CD4-positive, alpha-beta memory T cell (primary cell): ENCODE data around the gene MEIS2. TPM values are rescaled to one million over a fixed set of nuclear protein-coding genes. Genes with fewer than 3 reads are reported as not detected.

Source experiments
- CTCF ChIA-PET: fragments of 350-600 bp; sonication (Branson Sonifier 250); formaldehyde crosslinking; loops from one replicate; lab custom pipeline; 2021; ENCODE audit warnings: inconsistent platforms; ENCODE audit not compliant: partially characterized antibody; lab: Charles Lee
- POLR2A ChIA-PET: fragments of 350-600 bp; sonication (Branson Sonifier 250); formaldehyde crosslinking; loops from one replicate; lab custom pipeline; 2021; ENCODE audit not compliant: partially characterized antibody; lab: Charles Lee
- DNase-seq, 5 donors: peaks; one replicate each; pipeline versions ENCODE4 v3.0.0 to v3.0.0-alpha.2; 2020 to 2022; ENCODE audit warnings: mixed read lengths in 1 of 5
- H3K27ac ChIP-seq: one replicate; pipeline ENCODE4 v1.7.0; 2013; ENCODE audit warnings: low read depth, low read length
- H3K27me3 ChIP-seq: 2 replicates; pipeline ENCODE4 v1.7.0; 2013; ENCODE audit warnings: mild to moderate bottlenecking, low read length, moderate library complexity; ENCODE audit not compliant: insufficient read depth
- H3K36me3 ChIP-seq: 2 replicates; pipeline ENCODE4 v1.7.0; 2013; ENCODE audit warnings: mild to moderate bottlenecking, low read length, moderate library complexity; ENCODE audit not compliant: insufficient read depth
- H3K4me1 ChIP-seq: 2 replicates; pipeline ENCODE4 v1.7.0; 2013; ENCODE audit warnings: mild to moderate bottlenecking, low read length, moderate library complexity; ENCODE audit not compliant: insufficient read depth
- H3K4me3 ChIP-seq, 2 donors: one replicate each; pipeline ENCODE4 v1.7.0; 2013; ENCODE audit warnings: low read length in 2 of 2, mild to moderate bottlenecking in 1 of 2
- H3K9me3 ChIP-seq, 2 donors: one replicate each; pipeline ENCODE4 v1.7.0; 2013; ENCODE audit warnings: low read length in 2 of 2, control low read depth in 1 of 2; ENCODE audit not compliant: control insufficient read depth in 1 of 2
- H3K27ac Mint-ChIP-seq, 7 donors: one replicate each; pipeline ENCODE4 v1.8.0; 2020 to 2021; ENCODE audit warnings: mixed read lengths in 7 of 7, mild to moderate bottlenecking in 6 of 7, inconsistent platforms in 3 of 7, moderate library complexity in 3 of 7
- H3K27me3 Mint-ChIP-seq, 2 donors: one replicate each; pipeline ENCODE4 v1.8.0; 2020 to 2021; ENCODE audit warnings: mixed read lengths in 2 of 2
- H3K36me3 Mint-ChIP-seq, 2 donors: one replicate each; pipeline ENCODE4 v1.8.0; 2020 to 2021; ENCODE audit warnings: mixed read lengths in 2 of 2, inconsistent platforms in 1 of 2, mild to moderate bottlenecking in 1 of 2
- H3K4me1 Mint-ChIP-seq, 4 donors: one replicate each; pipeline ENCODE4 v1.8.0; 2020 to 2021; ENCODE audit warnings: mixed read lengths in 4 of 4, mild to moderate bottlenecking in 1 of 4
- H3K4me3 Mint-ChIP-seq, 8 donors: one replicate each; pipeline ENCODE4 v1.8.0; 2020 to 2021; ENCODE audit warnings: mixed read lengths in 8 of 8, mild to moderate bottlenecking in 7 of 8, moderate library complexity in 6 of 8, inconsistent platforms in 3 of 8
- H3K9me3 Mint-ChIP-seq, 8 donors: one replicate each; pipeline ENCODE4 v1.8.0; 2020 to 2021; ENCODE audit warnings: mixed read lengths in 8 of 8, mild to moderate bottlenecking in 5 of 8, inconsistent platforms in 3 of 8, moderate library complexity in 1 of 8
- intact Hi-C: fragments of 100-400 bp; cut with micrococcal nuclease; formaldehyde crosslinking; loops from one replicate; pipeline ENCODE4 v1.15.1; 2023
- polyA plus RNA-seq, 2 donors: library from polyadenylated mRNA; unstranded; fragments of 300-500 nt; fragmentation: Illumina TruSeq; gene quantifications; one replicate each; pipeline ENCODE4 v1.2.3, GENCODE V29; 2021
- total RNA-seq, 2 experiments: library from RNA; stranded (reverse); gene quantifications; one replicate each; pipeline ENCODE4 v1.2.3, GENCODE V29; 2021

Gene MEIS2
- total and polyA plus RNA-seq, 4 experiments from 2014 or later: not detected

DNA sequence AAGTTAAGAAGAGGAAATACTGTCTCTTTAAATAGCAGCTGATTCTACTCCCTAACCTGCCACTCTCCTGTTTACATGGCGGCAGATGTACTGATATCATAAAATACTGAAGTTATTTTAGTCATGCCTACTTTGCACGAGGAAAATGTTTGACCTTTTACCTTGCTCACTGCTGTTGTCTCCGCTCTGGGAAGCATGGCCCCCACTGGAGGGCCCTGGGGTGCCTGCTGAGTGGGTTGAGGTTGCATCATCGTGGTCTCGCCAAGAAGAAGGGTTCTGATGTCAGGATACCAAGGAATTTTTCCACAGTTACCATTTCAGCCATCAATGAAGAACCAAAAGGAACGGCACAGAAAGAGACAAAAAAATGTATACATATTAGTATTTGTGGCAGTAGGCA lies 16.7 kb downstream of the MEIS2 start:
- Mint-ChIP-seq H3K36me3 (no peaks in the 10 kb centered on the region), H3K4me1 (no peaks in the 10 kb centered on the region), H3K4me3 (no peak overlapping the region), H3K9me3 (peaks cover 0 to 2% (median 0%) of the 10 kb centered on the region in 8 donors), H3K27ac (no peak overlapping the region), H3K27me3 (peaks cover 0 to 5% of the 10 kb centered on the region in 2 donors)
- ChIA-PET POLR2A (no interaction called here), CTCF (no interaction called here)
- H3K27me3 ChIP-seq: no peaks in the 10 kb centered on the region
- intact Hi-C loops: no loop called here
- no peak for DNase-seq
- no peaks in the 10 kb centered on the region for H3K36me3 ChIP-seq
- no peaks in the 10 kb centered on the region for H3K9me3 ChIP-seq
- no peak overlapping the region for H3K4me3 ChIP-seq
- no peak overlapping the region for H3K27ac ChIP-seq
- H3K4me1 ChIP-seq: no peaks in the 10 kb centered on the region

GRCh38 chr15:37081983-37082382 lies 18.4 kb downstream of the MEIS2 start:
- POLR2A ChIA-PET: no interaction called here
- H3K27me3 ChIP-seq: no peaks in the 10 kb centered on the region
- H3K36me3 ChIP-seq: no peaks in the 10 kb centered on the region
- H3K27ac Mint-ChIP-seq: no peak overlapping the region
- DNase-seq: no peak
- no peak overlapping the region for H3K27ac ChIP-seq
- no peaks in the 10 kb centered on the region for H3K4me1 Mint-ChIP-seq
- H3K9me3 Mint-ChIP-seq: peaks cover 0 to 2% (median 0%) of the 10 kb centered on the region in 8 donors
- H3K9me3 ChIP-seq: no peaks in the 10 kb centered on the region
- no peaks in the 10 kb centered on the region for H3K4me1 ChIP-seq
- CTCF ChIA-PET: no interaction called here
- no peak overlapping the region for H3K4me3 ChIP-seq
- no peaks in the 10 kb centered on the region for H3K36me3 Mint-ChIP-seq
- intact Hi-C loops: no loop called here
- H3K4me3 Mint-ChIP-seq: no peak overlapping the region
- peaks cover 0 to 3% of the 10 kb centered on the region in 2 donors for H3K27me3 Mint-ChIP-seq

- no peak overlapping the region for H3K4me3 ChIP-seq
- no peak overlapping the region for H3K27ac Mint-ChIP-seq
- ChIA-PET POLR2A (no interaction called here), CTCF (no interaction called here)
- no peak overlapping the region for H3K4me3 Mint-ChIP-seq
- H3K27ac ChIP-seq: no peak overlapping the region
- no peaks in the 10 kb centered on the region for H3K36me3 ChIP-seq
- H3K27me3 ChIP-seq: no peaks in the 10 kb centered on the region
- intact Hi-C loops: no loop called here
- no peaks in the 10 kb centered on the region for H3K9me3 ChIP-seq
- H3K36me3 Mint-ChIP-seq: no peaks in the 10 kb centered on the region
- no peaks in the 10 kb centered on the region for H3K4me1 Mint-ChIP-seq
- peaks cover 3% of the 10 kb centered on the region in 2 donors for H3K27me3 Mint-ChIP-seq
- H3K4me1 ChIP-seq: no peaks in the 10 kb centered on the region
- peaks cover 0 to 2% (median 0%) of the 10 kb centered on the region in 8 donors for H3K9me3 Mint-ChIP-seq
- DNase-seq: no peak
Observed at GRCh38 chr15:37080261-37080921, 20.0 kb downstream of the MEIS2 start.

DNA sequence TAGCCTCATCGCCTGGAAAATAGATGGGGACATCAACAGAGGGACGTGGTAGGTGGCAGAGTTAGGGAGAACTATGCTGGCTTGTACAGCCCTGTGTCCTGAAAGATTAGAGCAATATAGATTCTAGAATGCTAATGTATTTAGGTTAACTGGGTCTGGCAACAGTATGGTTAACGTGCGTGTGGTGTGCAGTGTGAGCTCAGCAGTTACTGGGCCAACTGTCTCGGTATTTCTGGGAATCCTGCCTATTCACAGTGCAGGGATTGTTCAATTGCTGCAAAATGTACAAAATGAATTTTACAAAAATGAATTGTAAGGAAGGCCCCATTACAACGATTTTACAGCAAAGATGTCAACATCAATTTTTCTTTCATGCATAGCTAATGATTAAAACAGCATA lies 20.6 kb downstream of the MEIS2 start:
- Histone ChIP-seq H3K27me3 (no peaks in the 10 kb centered on the region), H3K4me3 (no peak overlapping the region), H3K9me3 (no peaks in the 10 kb centered on the region), H3K4me1 (no peaks in the 10 kb centered on the region), H3K36me3 (no peaks in the 10 kb centered on the region), H3K27ac (no peak overlapping the region)
- intact Hi-C loops: no loop called here
- DNase-seq: no peak
- Mint-ChIP-seq H3K27ac (no peak overlapping the region), H3K4me3 (no peak overlapping the region), H3K4me1 (no peaks in the 10 kb centered on the region), H3K36me3 (no peaks in the 10 kb centered on the region), H3K9me3 (peaks cover 0 to 2% (median 0%) of the 10 kb centered on the region in 8 donors), H3K27me3 (peaks cover 3% of the 10 kb centered on the region in 2 donors)
- POLR2A ChIA-PET: no interaction called here
- CTCF ChIA-PET: no interaction called here

GRCh38 chr15:37078566-37078965 lies 21.8 kb downstream of the MEIS2 start:
- H3K9me3 Mint-ChIP-seq: peaks cover 0 to 2% (median 0%) of the 10 kb centered on the region in 8 donors
- H3K27ac Mint-ChIP-seq: no peak overlapping the region
- Histone ChIP-seq H3K36me3 (no peaks in the 10 kb centered on the region), H3K9me3 (no peaks in the 10 kb centered on the region), H3K4me1 (no peaks in the 10 kb centered on the region), H3K27me3 (no peaks in the 10 kb centered on the region), H3K4me3 (no peak overlapping the region), H3K27ac (no peak overlapping the region)
- peaks cover 3% of the 10 kb centered on the region in 2 donors for H3K27me3 Mint-ChIP-seq
- POLR2A ChIA-PET: no interaction called here
- CTCF ChIA-PET: no interaction called here
- H3K36me3 Mint-ChIP-seq: no peaks in the 10 kb centered on the region
- H3K4me3 Mint-ChIP-seq: no peak overlapping the region
- H3K4me1 Mint-ChIP-seq: no peaks in the 10 kb centered on the region
- DNase-seq: no peak
- intact Hi-C loops: no loop called here

GRCh38 chr15:37077623-37078351 lies 22.6 kb downstream of the MEIS2 start:
- POLR2A ChIA-PET: no interaction called here
- no peaks in the 10 kb centered on the region for H3K4me1 Mint-ChIP-seq
- H3K27me3 Mint-ChIP-seq: peaks cover 3% of the 10 kb centered on the region in 2 donors
- DNase-seq: no peak
- intact Hi-C loops: no loop called here
- H3K9me3 ChIP-seq: no peaks in the 10 kb centered on the region
- H3K4me3 ChIP-seq: no peak overlapping the region
- H3K9me3 Mint-ChIP-seq: peaks cover 0 to 2% (median 0%) of the 10 kb centered on the region in 8 donors
- CTCF ChIA-PET: no interaction called here
- H3K36me3 ChIP-seq: no peaks in the 10 kb centered on the region
- H3K4me1 ChIP-seq: no peaks in the 10 kb centered on the region
- H3K27ac Mint-ChIP-seq: no peak overlapping the region
- H3K27me3 ChIP-seq: no peaks in the 10 kb centered on the region
- H3K27ac ChIP-seq: no peak overlapping the region
- H3K4me3 Mint-ChIP-seq: no peak overlapping the region
- H3K36me3 Mint-ChIP-seq: no peaks in the 10 kb centered on the region

- H3K27ac Mint-ChIP-seq: no peak overlapping the region
- H3K27ac ChIP-seq: no peak overlapping the region
- H3K9me3 ChIP-seq: no peaks in the 10 kb centered on the region
- H3K36me3 ChIP-seq: no peaks in the 10 kb centered on the region
- no peak for DNase-seq
- no peaks in the 10 kb centered on the region for H3K4me1 ChIP-seq
- intact Hi-C loops: no loop called here
- no peak overlapping the region for H3K4me3 ChIP-seq
- H3K4me3 Mint-ChIP-seq: no peak overlapping the region
- H3K27me3 ChIP-seq: no peaks in the 10 kb centered on the region
- ChIA-PET POLR2A (no interaction called here), CTCF (no interaction called here)
- H3K36me3 Mint-ChIP-seq: no peaks in the 10 kb centered on the region
- H3K27me3 Mint-ChIP-seq: peaks cover 3% of the 10 kb centered on the region in 2 donors
- H3K9me3 Mint-ChIP-seq: peaks cover 0 to 2% (median 0%) of the 10 kb centered on the region in 8 donors
- H3K4me1 Mint-ChIP-seq: no peaks in the 10 kb centered on the region
Observed at GRCh38 chr15:37076543-37076942, 23.8 kb downstream of the MEIS2 start.
